NCI-H1436 treated with DMSO at 0.1 percent for 48 hours (cell line): ENCODE data around the gene MARCHF3.
"Not testable (repeated sequence)": the region's sequence is repeated elsewhere in the genome, so short reads cannot be mapped to it uniquely, and the experiment has no call there.

ENCODE experiments used
- DNase-seq: peaks from one replicate; lab custom pipeline; 2025; lab: John Stamatoyannopoulos, UW

MARCHF3 gene

DNA sequence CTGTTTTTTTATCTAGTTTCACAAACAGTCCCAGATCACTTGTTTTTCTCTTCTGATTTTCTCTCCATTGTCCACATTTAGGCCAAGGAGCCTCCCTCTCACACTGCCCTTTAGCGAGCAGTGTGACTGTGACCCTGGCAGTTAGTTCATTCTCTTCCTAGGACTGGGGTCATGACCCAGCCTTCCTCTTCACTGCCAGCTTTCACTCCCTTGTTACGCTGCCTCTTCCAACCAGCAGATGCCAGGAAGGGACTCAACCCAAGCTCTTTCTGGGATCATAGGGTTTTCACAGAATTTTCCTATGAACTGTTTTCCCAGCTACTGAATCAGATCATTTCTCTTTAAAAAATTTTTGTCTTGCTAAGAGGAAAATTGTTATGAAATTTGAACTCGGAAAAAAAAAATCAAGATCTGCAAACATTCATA is 182.5 kb downstream of the MARCHF3 start:
- no peak for DNase-seq

DNA sequence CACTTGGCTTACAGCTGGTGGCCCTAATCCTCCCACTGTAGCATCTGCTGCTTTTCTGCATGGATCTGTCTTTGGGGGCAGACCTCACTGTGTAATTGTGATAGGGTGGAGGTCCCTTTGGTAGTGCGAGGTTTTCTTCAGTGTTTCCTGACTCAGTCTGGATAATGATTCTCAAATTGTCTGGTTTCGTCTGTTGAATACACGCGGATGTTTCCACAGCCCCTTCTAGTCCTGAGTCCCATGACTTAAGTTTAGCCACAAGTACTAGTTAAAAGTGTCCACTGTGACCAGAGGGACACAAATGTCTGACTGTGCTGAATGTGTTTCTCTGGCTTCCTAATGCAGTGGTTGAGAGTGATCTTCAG is 182.9 kb downstream of the MARCHF3 start:
- no peak for DNase-seq

DNA sequence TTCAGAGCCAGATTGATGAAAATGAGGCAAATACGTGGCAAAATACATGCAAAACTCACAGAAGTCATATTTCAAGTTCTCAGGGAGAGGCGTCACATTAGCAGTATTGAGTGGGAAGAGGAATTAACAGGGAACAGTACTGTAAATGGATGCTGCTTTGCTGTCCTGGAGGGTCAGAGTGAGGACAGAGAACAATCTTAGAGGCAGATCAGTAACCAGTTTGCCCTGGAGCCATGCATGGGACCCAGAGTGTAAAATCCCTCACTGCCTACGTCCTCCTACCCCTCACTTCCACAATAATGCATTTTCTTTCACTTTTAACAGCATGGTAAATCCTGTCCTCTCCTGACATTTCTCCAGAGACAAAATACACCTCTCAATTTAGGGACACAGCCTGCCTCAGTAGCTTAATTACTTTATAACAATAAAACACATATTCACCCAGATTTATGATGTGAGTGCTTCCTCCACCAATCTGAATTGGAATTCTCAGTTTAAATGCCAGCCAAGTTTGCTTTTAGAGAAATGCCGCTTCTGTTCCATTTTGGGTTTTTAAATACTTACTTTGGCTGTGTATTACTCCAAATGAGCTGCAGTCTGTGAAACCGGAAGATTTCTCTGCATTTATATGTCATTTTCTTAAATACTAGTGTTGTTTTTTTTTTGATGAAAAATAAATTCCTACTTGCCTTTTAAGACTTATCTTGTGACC is 183.5 kb downstream of the MARCHF3 start:
- DNase-seq: no peak

DNA sequence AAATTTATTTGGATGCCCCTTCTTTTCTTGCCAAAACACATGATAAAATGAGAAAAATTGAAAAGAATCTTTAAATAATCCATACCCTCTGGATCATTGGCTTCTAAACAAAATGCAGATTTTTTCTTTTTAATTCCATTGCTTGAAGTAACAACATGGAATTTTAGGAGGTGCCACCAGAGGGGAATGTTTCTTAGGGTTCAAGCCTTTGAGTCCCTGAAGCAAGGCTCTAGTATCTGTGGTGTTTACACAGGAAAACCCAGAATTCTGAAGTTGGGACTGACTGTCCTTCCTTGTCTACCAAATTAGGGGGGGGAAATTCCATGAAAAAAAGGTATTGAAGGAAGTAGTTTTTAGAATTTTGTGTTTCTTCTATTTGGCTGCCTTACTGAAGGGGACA is 184.0 kb downstream of the MARCHF3 start:
- no peak for DNase-seq

DNA sequence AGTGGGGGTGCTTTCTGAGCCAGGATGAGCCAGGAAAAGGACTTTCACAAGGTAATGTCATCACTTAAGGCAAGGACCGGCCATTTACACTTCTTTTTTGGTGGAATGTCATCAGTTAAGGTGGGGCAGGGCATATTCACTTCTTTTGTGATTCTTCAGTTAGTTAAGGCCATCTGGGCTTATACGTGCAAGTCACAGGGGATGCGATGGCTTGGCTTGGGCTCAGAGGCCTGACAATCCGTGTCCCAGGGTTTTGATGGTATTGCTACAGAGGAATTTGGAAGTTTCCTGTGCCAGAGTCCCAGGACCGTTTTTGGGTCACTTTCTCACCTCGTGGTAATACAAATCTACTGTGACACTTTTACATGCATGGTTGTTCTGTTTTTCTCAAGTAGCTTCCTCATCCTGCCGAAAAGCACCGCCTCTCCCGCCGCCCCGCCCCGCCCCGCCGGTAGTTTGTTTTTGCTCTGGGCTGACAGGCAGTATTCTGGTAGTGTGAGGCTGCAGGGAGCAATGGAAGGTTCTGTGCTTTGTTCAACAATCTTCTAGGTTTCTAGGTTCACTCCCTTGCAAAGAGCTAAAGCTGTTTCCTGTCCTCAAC is 184.8 kb downstream of the MARCHF3 start:
- not testable (repeated sequence) for DNase-seq

DNA sequence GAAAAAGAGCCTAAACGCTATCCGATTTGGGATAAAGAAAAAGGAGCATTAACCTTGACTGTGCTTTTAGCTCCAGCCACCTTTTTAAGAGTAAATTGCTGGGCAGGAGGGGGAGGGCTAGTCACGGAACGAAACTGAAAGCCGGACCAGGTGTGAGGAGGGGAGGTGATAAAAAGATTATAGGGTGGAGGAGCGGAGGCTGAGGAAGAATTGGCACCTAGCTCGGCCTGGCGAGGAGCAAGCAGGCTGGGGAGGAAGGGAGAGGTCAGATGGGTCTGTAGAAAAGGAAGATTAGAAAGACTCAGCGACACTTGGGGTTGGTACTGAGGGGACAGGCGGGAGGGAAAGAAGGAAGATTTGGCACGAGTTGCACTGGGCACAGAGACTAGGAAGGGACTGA is 187.0 kb downstream of the MARCHF3 start:
- not testable (repeated sequence) for DNase-seq

DNA sequence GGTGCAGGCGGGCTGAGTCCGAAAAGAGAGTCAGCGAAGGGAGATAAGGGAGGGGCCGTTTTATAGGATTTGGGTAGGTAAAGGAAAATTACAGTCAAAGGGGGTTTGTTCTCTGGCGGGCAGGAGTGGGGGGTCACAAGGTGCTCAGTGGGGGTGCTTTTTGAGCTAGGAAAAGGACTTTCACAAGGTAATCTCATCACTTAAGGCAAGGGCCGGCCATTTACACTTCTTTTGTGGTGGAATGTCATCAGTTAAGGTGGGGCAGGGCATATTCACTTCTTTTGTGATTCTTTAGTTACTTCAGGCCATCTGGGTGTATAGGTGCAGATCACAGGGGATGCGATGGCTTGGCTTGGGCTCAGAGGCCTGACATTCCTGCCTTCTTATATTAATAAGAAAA is 191.0 kb downstream of the MARCHF3 start:
- DNase-seq: not testable (repeated sequence)

DNA sequence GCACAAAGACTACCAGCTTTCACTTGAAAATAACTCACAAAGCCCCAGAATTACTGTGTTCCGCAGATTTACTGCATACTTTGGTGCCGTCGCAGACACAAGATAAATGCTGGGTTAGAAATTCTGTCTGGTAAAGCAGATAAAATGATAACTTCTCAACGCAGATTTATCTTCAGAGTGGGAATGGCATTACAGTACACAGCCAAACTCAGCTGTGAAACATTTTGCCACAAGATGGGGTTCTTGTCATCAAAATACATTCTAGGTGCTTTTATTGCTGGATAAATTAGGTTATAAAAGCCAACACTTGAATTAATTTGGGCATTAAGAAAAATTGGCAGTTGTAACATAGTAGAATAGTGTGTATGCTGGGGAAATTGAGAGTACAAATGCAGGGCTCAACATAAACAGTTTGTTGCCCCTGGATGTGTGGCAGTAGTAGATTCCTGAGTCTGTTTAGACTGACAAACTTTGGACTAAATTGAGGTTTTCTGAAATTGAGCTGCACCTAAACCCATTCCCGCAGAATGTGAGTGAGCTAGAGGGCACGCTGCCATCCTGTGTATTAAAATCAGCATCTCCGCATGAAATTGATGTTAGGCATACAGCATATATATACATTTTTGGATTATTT is 192.3 kb downstream of the MARCHF3 start:
- no peak for DNase-seq

DNA sequence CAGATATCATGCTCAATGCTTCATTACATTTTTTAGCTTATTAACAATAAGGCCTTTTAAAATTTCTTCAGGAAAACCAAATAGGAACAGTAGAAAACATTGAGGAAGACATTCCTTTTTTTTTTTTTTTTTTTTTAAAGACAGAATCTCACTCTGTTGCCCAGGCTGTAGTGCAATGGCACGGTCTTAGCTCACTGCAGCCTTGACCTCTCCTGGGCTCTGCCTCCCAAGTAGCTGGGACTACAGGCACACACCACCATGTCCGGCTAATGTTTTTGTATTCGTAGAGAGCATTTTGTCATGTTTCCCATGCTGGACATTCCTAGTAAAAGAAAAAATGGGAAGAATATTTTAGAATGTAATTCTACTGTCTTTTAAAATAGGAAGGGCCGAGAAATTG is 193.1 kb downstream of the MARCHF3 start:
- DNase-seq: no peak

DNA sequence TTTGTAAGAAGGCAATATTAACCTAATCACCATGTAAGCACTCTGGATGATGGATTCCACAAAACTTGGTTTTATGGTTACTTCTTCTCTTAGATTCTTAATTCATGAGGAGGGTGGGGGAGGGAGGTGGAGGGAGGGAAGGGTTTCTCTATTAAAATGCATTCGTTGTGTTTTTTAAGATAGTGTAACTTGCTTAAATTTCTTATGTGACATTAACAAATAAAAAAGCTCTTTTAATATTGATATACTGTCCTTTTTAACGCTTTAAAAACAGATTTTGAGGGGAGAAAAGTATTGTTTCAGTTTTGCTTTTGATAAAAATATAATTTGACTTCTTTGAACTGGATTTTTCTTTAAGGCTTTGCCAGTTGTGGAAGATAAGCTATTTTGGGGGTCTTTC is 193.6 kb downstream of the MARCHF3 start:
- DNase-seq: no peak

DNA sequence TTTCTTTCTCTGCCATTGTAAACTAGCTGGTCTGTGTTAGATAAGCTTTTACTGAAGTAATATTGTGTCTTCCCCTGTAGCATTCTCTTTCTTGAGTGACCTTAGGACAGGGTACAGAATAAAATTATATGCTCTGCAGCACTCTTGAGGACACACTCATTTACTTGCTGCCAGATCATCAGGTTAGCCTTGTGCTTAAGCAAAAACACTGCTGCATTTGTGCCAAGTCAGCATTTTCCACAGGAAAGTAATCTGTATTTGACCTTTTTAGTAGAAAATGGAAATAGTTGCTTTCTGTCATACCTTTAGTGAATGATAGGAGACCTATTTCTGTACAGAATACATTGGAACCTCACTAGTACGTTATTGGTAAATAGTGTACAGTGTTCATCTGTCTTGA is 199.2 kb downstream of the MARCHF3 start:
- DNase-seq: no peak

DNA sequence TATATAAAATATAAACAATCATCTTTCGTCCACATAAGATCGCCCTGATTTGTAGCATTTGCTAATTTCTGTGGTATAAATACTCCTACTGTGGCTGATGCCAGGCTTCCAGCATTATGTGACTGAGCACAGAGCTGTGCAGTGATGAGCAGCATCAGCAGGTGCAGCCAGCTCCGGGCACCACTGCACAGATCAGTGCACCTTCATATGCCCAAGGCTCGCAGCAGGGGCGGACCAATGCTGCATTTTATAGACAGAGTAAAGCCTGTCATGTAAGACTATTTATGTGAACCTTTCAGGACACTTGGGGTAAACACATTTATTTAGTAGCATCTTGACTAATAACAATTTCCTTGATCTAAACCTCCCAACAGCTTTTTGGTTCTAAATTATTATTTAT is 200.3 kb downstream of the MARCHF3 start:
- no peak for DNase-seq

DNA sequence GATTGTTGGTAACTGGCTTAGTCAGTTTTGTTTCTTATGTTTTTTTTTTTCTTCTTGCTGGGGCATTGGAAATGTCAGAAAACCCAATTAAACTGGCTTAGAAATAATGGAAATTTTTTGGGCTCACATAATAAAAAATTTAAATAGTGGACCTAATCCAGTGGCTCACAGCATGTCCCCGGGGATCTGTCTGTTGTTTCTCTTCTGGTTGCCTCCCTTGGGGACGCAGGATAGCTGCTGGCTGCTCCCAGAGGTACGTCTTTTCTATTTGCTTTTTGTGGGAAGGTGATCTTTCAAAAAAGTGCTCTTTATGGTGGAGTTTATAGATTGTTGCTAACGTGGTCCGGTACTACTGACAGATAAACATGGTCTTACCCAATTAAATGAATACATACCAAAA is 201.3 kb downstream of the MARCHF3 start:
- DNase-seq: no peak

DNA sequence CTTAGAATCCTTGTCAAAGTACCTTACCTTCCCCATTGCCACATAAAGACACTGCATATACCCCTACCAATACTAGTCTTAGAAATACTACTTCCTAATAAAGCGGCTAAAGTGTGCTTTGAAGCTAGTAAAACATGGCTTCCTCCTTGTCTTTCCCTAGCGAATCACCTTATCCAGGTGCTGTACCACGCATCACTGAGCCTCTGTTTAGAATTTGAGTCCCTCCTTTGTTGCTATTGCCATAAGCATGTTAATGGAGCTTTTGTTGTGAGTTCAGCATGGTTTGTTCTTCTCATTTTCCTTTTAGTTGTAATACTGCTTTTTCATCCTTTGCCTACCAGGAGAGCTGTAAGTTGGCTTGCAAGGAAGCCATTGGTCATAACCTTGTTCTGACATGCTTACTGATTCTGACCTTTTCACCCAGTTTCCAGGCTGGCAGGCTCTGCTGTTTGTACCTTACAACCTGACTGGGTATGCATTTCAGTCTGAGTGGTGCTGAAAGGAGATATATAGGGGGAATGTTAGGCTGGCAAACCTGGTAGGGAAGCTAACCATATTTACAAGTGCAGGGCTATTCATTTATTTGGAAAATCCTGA is 203.6 kb downstream of the MARCHF3 start:
- DNase-seq: no peak

DNA sequence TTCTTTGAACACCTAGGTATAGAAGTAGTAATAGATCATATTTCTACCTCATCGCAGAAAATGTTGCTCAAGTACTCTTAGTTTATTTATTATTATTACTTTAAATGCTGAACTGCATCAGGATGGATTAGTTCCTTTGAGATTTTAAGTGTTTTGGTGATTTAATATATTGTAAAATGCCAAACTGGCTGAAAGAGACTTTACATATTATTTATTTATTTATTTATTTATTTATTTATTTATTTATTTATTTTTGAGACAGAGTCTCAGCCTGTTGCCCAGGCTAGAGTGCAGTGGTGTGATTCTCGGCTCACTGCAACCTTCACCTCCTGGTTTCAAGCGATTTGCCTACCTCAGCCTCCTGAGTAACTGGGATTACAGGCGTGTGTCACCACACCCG is 211.1 kb downstream of the MARCHF3 start:
- DNase-seq: no peak

DNA sequence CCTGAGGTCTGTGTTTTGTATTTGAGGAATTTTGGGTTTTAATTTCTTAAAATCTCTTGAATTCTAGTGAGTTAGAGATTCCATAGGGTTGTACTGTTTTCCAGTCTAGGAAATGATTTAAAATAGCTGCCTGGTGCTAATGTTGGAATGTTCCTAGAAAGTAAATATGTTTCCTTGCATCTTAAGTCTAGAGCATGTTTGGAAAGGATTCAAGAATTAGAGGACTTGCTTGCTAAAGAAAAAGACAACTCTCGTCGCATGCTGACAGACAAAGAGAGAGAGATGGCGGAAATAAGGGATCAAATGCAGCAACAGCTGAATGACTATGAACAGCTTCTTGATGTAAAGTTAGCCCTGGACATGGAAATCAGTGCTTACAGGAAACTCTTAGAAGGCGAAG is 211.6 kb downstream of the MARCHF3 start:
- no peak for DNase-seq
